Measurements from ENCODE around the gene TRIM14. TPM values are rescaled to one million over a fixed set of nuclear protein-coding genes. Genes with fewer than 3 reads are reported as not detected.

Gene TRIM14
- total and polyA plus RNA-seq, 10 of the 15 experiments (the other 5 are each of a cell fraction or from before 2014, with no cell fraction given) = 8.6 to 53.3 (median 35.7) TPM

DNA sequence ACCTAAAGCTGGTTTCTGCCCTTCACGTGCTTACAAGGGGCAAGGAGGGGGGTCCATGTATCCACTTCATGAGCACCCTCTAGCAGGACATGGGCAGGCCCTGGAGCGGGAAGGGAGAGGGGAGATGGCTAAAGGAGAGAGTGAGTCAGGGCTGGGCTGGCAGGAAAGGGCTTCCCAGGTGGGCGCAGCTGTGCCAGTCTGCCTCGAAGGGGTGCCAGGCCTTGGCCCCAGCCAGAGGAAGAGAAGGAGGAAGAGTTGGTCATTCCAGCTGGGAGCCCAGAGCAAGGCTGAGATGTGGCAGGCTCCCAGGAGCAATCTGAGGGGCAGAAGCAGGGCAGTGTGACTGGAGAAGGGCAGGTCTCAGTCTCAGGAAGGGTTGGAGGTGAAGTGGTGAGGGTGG lies 24.7 kb downstream of the TRIM14 start:
- intact Hi-C loops (cut with micrococcal nuclease; ENCODE audit: unreplicated experiment) (no loop called here), in situ Hi-C loops (cut with MboI) (no loop called here)
- TF ChIP-seq MXI1 (IDR thresholded peaks at IDR 0.05; ENCODE audit: low read depth, low read length) (no peak), TCF12 (IDR thresholded peaks at IDR 0.05; ENCODE audit: low read depth, low read length) (no peak), ZZZ3 (IDR thresholded peaks at IDR 0.05; ENCODE audit: control insufficient read depth, insufficient read length, low read depth) (no peak), CBX5 (IDR thresholded peaks at IDR 0.05; ENCODE audit: low read depth) (no peak), EP300 (IDR thresholded peaks at IDR 0.05; ENCODE audit: borderline replicate concordance in 1 of 2, control insufficient read depth in 1 of 2, low read depth in 2 of 2, low read length in 2 of 2) (no peak), BMI1 (IDR thresholded peaks at IDR 0.05; ENCODE audit: borderline replicate concordance) (no peak), FOS (IDR thresholded peaks at IDR 0.05; ENCODE audit: borderline replicate concordance, extremely low read depth, insufficient read length) (no peak), IKZF2 (IDR thresholded peaks at IDR 0.05) (no peak), FOXM1 (IDR thresholded peaks at IDR 0.05; ENCODE audit: low read depth, low read length) (no peak), LARP7 (IDR thresholded peaks at IDR 0.05) (no peak), JUNB (IDR thresholded peaks at IDR 0.05) (no peak), DPF2 (IDR thresholded peaks at IDR 0.05) (no peak), ZNF207 (IDR thresholded peaks at IDR 0.05; ENCODE audit: borderline replicate concordance) (no peak), STAT3 (IDR thresholded peaks at IDR 0.05; ENCODE audit: low read depth, low read length) (no peak)
- TF ChIP-seq, protein P1, sequence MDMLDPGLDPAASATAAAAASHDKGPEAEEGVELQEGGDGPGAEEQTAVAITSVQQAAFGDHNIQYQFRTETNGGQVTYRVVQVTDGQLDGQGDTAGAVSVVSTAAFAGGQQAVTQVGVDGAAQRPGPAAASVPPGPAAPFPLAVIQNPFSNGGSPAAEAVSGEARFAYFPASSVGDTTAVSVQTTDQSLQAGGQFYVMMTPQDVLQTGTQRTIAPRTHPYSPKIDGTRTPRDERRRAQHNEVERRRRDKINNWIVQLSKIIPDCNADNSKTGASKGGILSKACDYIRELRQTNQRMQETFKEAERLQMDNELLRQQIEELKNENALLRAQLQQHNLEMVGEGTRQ (IDR thresholded peaks at IDR 0.05; ENCODE audit: borderline replicate concordance, low read depth, low read length) = no peak
- TF ChIP-seq, protein P2, sequence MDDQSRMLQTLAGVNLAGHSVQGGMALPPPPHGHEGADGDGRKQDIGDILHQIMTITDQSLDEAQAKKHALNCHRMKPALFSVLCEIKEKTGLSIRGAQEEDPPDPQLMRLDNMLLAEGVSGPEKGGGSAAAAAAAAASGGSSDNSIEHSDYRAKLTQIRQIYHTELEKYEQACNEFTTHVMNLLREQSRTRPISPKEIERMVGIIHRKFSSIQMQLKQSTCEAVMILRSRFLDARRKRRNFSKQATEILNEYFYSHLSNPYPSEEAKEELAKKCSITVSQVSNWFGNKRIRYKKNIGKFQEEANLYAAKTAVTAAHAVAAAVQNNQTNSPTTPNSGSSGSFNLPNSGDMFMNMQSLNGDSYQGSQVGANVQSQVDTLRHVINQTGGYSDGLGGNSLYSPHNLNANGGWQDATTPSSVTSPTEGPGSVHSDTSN (IDR thresholded peaks at IDR 0.05; ENCODE audit: insufficient replicate concordance, low read depth, low read length) = no peak
- TF ChIP-seq, protein P3, sequence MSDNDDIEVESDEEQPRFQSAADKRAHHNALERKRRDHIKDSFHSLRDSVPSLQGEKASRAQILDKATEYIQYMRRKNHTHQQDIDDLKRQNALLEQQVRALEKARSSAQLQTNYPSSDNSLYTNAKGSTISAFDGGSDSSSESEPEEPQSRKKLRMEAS (IDR thresholded peaks at IDR 0.05; ENCODE audit: low read depth, low read length) = no peak
- TF ChIP-seq, protein P4, sequence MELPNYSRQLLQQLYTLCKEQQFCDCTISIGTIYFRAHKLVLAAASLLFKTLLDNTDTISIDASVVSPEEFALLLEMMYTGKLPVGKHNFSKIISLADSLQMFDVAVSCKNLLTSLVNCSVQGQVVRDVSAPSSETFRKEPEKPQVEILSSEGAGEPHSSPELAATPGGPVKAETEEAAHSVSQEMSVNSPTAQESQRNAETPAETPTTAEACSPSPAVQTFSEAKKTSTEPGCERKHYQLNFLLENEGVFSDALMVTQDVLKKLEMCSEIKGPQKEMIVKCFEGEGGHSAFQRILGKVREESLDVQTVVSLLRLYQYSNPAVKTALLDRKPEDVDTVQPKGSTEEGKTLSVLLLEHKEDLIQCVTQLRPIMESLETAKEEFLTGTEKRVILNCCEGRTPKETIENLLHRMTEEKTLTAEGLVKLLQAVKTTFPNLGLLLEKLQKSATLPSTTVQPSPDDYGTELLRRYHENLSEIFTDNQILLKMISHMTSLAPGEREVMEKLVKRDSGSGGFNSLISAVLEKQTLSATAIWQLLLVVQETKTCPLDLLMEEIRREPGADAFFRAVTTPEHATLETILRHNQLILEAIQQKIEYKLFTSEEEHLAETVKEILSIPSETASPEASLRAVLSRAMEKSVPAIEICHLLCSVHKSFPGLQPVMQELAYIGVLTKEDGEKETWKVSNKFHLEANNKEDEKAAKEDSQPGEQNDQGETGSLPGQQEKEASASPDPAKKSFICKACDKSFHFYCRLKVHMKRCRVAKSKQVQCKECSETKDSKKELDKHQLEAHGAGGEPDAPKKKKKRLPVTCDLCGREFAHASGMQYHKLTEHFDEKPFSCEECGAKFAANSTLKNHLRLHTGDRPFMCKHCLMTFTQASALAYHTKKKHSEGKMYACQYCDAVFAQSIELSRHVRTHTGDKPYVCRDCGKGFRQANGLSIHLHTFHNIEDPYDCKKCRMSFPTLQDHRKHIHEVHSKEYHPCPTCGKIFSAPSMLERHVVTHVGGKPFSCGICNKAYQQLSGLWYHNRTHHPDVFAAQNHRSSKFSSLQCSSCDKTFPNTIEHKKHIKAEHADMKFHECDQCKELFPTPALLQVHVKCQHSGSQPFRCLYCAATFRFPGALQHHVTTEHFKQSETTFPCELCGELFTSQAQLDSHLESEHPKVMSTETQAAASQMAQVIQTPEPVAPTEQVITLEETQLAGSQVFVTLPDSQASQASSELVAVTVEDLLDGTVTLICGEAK (IDR thresholded peaks at IDR 0.05; ENCODE audit: borderline replicate concordance) = no peak

More for the DNA sequence above, 24.7 kb downstream of the TRIM14 start:
- H2AFZ ChIP-seq (ENCODE audit: control insufficient read depth, low read depth, low read length) = no peak overlapping the region
- RAD21 ChIA-PET (ENCODE audit: unreplicated experiment) = no interaction called here
- POLR2A ChIA-PET = no interaction called here
- no peak overlapping the region for H3K9ac ChIP-seq (ENCODE audit: control insufficient read depth, insufficient read depth, low read length)
- FAIRE-seq = no peak
- H3K4me3 ChIP-seq = no peak overlapping the region
- no peak for DNase-seq (ENCODE audit: low read depth, low spot score)
- H3K4me1 ChIP-seq (ENCODE audit: control insufficient read depth, insufficient read depth, low read length) = peaks cover 23% of the 10 kb centered on the region
- CTCF ChIA-PET = interaction anchor here (1.2 kb wide), 1 partner anchor 106 kb away, joined by 4 read pairs; no protein-coding TSS in a partner anchor
- SMC1A ChIA-PET (ENCODE audit: uncharacterized antibody, unreplicated experiment) = no interaction called here
- peaks cover 1% of the 10 kb centered on the region for H3K79me2 ChIP-seq (ENCODE audit: control insufficient read depth, insufficient read depth, low read length)
- WGBS (ENCODE audit: insufficient coverage, insufficient replicate concordance, low lambda C conversion rate, missing lambda C conversion rate) = 74% methylated on average over 4 of the region's 4 CpGs
- H3K4me2 ChIP-seq (ENCODE audit: control insufficient read depth, insufficient read depth) = no peak overlapping the region
- H3K36me3 ChIP-seq (ENCODE audit: control insufficient read depth in 2 of 2, insufficient read depth in 2 of 2, low read length in 1 of 2) = peaks cover 8 to 23% of the 10 kb centered on the region in 2 experiments; a peak in 3 of 4 replicates
- no peaks in the 10 kb centered on the region for H3K27me3 ChIP-seq (replicated peaks in 1 of 2; ENCODE audit: control insufficient read depth in 2 of 2, insufficient read depth in 2 of 2, low read length in 1 of 2)
- no peak overlapping the region for H3K27ac ChIP-seq (ENCODE audit: control insufficient read depth, insufficient read depth)
- BruUV-seq (replicated peaks) = no TSS peak
- no peak for ATAC-seq
- H4K20me1 ChIP-seq (ENCODE audit: control insufficient read depth, insufficient read depth) = no peaks in the 10 kb centered on the region
- no peaks in the 10 kb centered on the region; the same call in 2 of the 3 replicates for H3K9me3 ChIP-seq (replicated peaks; ENCODE audit: control insufficient read depth, insufficient read depth, low read length)
